CD1c-positive myeloid dendritic cell (primary cell): Measurements from ENCODE around the gene EMB.
"Not testable (repeated sequence)": the region's sequence is repeated elsewhere in the genome, so short reads cannot be mapped to it uniquely, and the experiment has no call there.

Experiments used
- DNase-seq: peaks from one replicate; pipeline ENCODE4 v3.0.0-alpha.2; 2016; ENCODE audit errors: extremely low spot score

EMB gene

DNA sequence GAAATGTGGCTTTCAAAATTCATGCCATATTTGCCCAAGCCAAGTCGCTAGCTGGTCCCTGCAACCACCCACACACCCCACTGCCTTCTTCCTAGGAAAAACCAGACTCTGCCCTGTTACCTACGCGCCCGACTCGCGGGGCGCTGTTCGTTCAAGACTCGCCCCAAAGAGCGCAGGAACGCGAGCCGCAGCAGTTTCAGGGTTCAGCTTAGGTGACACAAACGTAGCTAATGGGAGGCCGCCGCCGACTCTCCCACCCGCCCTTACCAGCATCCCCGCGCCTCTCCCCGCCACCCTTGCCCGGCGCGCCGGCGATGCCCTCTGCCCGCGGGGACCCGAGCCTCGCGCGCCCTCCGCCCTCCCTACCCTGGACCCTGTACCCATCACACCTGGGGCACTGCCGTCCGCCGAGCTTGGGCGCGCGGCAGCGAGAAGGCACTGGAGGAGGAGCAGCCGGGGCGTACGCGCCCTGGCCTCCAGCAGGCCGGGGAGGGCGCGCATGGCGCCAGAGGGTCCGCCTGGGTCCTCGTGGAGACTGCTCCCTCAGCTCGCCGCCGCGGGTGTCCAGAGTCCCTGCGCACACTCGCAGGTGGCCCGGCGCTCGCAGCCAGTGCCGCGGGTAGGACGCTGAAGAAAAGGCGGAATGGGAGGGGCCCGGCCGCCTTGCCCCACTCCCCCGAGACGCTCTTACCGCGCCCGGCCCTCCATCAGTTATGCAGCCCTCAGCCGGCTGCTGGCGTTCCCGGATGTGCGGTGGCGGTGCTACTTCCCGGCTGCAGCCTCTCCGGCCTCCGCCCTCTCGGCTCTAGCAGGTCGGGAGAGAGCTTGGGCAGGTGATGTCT, at the start of gene EMB:
TSS of gene EMB (minus strand) at position 638 of the 842 bp plus-strand sequence. CDS start at position 501, 137 bp downstream.
- peak; percentile 87 for DNase-seq

DNA sequence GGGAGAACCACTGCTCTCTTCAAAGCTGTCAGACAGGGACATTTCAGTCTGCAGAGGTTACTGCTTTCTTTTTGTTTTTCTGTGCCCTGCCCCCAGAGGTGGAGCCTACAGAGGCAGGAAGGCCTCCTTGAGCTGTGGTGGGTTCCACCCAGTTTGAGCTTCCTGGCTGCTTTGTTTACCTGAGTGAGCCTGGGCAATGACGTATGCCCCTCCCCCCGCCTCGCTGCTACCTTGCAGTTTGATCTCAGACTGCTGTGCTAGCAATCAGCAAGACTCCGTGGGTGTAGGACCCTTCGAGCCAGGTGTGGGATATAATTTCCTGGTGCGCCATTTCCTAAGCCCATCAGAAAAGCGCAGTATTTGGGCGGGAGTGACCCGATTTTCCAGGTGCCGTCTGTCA, 48.4 kb upstream of the EMB start:
- DNase-seq, result not testable (repeated sequence)

GRCh38 chr5:50478790-50479189, 37.7 kb upstream of the EMB start:
- DNase-seq, result not testable (repeated sequence)

- DNase-seq, result no peak
Measured at GRCh38 chr5:50476549-50476948, 35.5 kb upstream of the EMB start.

DNA sequence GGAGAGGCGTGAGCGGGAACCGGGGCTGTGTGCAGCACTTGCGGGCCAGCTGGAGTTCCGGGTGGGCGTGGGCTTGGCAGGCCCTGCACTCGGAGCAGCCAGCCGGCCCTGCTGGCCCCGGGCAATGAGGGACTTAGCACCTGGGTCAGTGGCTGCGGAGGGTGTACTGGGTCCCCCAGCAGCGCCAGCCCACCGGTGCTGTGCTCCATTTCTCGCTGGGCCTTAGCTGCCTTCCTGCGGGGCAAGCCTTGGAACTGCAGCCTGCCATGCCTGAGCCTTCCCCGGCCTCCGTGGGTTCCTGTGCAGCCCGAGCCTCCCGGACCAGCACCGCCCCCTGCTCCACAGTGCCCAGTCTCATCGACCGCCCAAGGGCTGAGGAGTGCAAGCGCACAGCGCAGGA, 23.9 kb upstream of the EMB start:
- DNase-seq, result not testable (repeated sequence)

DNA sequence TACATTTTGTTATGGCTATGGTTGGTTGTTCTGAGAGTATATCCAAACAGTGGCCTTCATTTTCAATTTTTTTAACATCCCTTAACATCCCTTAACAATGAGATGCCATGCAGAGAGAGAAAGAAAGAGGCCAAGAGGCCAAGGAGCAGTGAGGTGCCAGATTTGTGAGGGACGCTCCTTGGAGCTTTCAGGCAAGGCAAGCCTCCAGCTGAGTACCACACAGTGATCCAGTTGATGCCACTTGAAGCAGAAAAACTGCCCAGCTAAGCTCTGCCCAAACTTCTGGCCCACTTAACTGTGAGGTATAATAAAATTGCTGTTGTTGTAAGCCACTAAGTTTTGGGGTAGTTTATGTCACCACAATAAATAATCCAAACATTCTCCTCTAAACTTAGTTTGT, 22.6 kb upstream of the EMB start:
- no peak for DNase-seq

- no peak for DNase-seq
Measured at GRCh38 chr5:50463047-50463446, 22.0 kb upstream of the EMB start.

GRCh38 chr5:50462579-50462978, 21.5 kb upstream of the EMB start:
- DNase-seq, result not testable (repeated sequence)

DNA sequence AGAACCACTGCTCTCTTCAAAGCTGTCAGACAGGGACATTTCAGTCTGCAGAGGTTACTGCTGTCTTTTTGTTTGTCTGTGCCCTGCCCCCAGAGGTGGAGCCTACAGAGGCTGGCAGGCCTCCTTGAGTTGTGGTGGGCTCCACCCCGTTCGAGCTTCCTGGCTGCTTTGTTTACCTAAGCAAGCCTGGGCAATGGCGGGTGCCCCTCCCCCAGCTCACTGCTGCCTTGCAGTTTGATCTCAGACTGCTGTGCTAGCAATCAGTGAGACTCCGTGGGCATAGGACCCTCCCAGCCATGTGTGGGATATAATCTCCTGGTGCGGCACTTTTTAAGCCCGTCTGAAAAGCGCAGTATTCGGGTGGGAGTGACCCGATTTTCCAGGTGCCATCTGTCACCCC, 17.3 kb upstream of the EMB start:
- DNase-seq, result not testable (repeated sequence)

GRCh38 chr5:50449241-50449640, 8.2 kb upstream of the EMB start:
- not testable (repeated sequence) for DNase-seq

DNA sequence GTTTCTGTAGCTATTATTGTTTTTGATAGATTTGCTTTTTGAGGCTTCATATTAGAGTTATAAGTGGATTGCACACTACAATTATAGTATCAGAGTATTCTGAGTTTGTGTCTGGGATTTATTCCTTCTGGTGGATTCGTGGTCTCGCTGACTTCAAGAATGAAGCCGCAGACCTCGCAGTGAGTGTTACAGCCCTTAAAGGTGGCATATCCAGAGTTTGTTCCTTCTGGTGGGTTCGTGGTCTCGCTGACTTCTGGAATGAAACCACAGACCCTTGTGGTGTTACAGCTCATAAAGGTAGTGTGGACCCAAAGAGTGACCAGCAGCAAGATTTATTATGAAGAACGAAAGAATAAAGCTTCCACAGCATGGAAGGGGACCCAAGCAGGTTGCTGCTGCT, 6.9 kb upstream of the EMB start:
- no peak for DNase-seq

DNA sequence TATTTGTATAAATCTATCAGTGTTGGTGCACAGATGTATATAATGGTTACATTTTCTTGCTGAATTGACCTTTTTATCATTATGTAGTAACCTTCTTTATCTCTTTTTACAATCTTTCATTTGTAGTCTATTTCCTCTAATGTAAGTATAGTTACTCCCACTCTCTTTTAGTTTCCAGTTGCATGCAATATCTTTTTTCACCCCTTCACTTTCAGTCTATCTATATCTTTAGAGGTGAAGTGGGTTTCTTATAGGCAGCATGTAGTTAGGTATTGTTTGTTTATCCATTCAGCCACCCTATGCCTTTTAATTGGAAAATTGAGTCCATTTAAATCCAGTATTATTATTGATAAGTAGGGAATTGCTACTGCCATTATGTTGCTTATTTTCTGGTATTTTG, 6.1 kb upstream of the EMB start:
- DNase-seq, result no peak

DNA sequence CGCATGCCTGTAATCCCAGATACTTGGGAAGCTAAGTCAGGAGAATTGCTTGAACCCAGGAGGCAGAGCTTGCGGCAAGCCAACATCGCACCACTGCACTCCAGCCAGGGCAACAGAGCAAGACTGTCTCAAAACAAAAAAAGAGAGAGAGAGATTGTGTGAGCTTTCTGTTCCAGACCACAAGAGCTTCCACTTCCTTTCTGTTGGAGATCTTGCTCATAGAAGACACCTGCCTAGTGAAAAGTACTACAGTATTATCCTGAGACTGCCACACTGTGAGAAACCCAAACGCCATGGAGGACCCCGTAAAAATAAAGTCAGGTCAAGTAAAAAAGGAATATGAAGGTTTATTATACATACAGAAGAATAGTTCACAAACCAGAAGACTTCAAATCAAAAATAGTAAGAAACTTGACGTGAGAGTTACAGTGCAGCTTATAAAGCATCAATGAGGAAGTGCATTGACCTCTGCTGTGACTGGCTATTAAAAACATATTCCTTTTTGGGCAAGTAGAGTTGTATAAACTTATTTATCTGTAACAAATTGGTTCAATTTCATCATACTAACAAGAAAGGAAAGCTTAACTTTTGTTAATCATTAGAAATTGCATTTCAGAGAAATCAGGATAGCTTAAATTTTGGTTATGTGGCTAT, 4.3 kb upstream of the EMB start:
- peak; percentile 35 for DNase-seq

GRCh38 chr5:50442559-50443539, 1.8 kb upstream of the EMB start:
- DNase-seq, result not testable (repeated sequence)

GRCh38 chr5:50441493-50441955, 436 bp upstream of the EMB start:
- no peak for DNase-seq

GRCh38 chr5:50439221-50439620, 1.9 kb downstream of the EMB start:
- no peak for DNase-seq

DNA sequence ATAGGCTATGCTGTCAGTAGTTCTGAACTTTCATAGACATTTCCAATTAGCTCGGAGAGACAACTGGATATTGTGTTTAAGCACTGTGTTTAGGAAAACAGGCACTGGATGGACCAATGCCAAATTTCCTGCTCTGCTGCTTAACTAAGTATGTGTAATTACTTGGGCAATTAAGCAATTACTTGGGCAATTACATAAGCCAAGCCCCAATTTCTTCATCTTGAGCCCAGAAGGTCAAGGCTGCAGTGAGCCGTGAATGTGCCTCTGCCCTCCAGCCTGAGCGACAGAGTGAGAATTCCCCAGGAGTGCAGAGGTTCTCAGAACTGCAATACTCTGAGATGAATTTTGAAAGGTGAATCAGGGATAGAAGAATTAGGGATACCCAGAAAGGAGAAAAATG, 3.0 kb downstream of the EMB start:
- DNase-seq, result peak; percentile 31

DNA sequence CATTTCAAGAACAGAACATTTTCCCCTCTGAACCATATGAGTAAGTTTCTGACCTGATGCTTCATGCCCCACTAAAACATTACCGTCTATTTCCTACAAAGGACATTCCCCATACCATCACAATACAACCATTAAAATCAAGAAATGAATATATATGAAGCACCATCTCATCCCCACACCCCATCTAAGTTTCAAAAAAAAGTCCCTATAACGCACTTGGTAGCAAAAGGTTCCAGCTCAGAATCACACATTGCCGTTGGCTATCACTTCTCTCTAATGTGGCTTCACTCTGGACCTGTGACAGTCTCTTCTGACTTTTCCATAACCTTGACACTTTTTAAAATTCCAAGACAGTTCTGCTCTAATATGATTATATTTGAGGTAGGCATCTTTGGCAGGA, 5.9 kb downstream of the EMB start:
- DNase-seq, result no peak

DNA sequence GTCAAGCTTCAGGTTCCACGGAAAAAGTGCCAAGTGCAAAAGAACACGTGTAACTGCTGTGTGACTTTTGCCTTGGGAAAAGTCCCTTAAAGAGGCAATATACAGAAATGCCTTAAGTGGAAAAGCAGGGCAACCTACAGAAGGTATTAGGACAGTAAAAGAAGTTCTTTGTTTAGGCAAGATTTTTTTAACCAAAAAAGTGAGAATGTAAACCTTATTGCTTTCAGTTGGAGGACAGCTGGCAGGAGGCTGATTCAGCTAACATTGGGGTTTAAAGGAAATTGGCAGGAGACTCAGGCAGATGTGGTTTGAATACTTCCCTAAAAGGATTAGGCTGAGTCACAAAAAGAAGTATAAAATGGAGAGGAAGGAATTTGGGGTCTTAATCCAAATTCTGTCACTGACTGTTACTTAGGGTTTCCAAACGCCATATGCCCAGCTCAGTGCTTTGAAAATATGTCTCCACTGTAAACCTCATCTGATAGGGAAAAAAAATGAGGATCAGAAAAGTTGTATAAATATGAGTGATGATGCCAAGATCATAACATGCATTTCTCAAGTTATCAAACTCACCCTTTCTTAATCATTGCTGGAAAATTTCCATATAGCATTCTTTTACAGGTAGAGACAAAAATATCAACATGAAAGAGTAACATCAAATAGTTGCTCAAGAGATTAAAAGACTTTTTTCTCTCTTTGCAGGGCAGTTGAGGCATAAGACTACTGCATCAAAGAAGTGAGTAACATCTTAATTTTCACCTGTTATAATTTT, 9.8 kb downstream of the EMB start:
- peak; percentile 21 for DNase-seq

GRCh38 chr5:50423100-50423799, 17.8 kb downstream of the EMB start:
- DNase-seq, result not testable (repeated sequence)
